ENCODE results near the gene DOCK10.

The DOCK10 gene

DNA sequence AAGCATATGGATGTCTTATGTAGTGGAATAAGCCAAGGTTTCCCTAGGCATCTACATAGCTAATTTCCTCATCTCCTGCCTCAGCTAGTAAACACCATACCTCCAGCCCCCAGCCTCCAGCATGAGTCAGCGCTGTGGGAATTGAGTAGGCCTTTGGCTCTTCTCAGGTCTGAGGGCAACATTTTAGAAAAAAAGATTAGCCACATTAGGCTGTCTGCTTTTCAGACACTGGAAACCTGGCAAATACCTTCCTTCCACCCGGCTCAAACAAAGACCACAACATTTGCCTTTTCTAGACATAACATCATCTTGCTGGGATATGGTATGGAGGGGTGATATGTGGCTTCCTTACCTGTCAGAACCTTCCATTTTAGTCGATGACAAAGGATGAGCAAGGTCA is 320.0 kb downstream of the DOCK10 start:
- H3K27me3 ChIP-seq (replicated peaks; ENCODE audit: control insufficient read depth, insufficient read depth, low read length): no peaks in the 10 kb centered on the region
- no peak overlapping the region for H3K4me3 ChIP-seq (replicated peaks; ENCODE audit: low read depth, low read length)
- TF ChIP-seq, protein P1, sequence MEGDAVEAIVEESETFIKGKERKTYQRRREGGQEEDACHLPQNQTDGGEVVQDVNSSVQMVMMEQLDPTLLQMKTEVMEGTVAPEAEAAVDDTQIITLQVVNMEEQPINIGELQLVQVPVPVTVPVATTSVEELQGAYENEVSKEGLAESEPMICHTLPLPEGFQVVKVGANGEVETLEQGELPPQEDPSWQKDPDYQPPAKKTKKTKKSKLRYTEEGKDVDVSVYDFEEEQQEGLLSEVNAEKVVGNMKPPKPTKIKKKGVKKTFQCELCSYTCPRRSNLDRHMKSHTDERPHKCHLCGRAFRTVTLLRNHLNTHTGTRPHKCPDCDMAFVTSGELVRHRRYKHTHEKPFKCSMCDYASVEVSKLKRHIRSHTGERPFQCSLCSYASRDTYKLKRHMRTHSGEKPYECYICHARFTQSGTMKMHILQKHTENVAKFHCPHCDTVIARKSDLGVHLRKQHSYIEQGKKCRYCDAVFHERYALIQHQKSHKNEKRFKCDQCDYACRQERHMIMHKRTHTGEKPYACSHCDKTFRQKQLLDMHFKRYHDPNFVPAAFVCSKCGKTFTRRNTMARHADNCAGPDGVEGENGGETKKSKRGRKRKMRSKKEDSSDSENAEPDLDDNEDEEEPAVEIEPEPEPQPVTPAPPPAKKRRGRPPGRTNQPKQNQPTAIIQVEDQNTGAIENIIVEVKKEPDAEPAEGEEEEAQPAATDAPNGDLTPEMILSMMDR (IDR thresholded peaks at IDR 0.05; ENCODE audit: insufficient read depth, low read length, poor library complexity, severe bottlenecking): no peak
- no peaks in the 10 kb centered on the region for H3K36me3 ChIP-seq (ENCODE audit: control insufficient read depth, insufficient read depth, low read length)
- no peak for DNase-seq (ENCODE audit: extremely low read depth, insufficient read length)

DNA sequence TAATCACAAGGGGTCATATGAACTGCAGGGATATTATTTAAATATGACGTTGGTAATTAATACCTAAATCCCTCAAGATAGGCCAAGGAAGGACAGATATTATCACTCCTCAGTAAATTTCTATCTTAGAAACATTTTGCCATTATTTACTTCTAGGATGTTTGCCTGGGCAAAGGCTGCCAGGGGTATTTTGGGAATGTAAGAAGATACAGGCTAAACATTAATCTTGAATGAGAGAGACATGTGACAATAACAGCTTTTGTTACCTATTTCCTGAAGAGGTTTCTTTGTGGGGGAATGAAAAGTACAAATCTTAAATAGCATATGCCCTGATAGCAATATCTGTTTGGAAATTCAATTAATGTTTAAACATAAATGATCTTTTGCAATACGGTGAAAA is 325.3 kb downstream of the DOCK10 start:
- Histone ChIP-seq H3K4me3 (replicated peaks; ENCODE audit: low read depth, low read length) (no peak overlapping the region), H3K36me3 (ENCODE audit: control insufficient read depth, insufficient read depth, low read length) (no peaks in the 10 kb centered on the region), H3K27me3 (replicated peaks; ENCODE audit: control insufficient read depth, insufficient read depth, low read length) (no peaks in the 10 kb centered on the region)
- TF ChIP-seq, protein P1 (IDR thresholded peaks at IDR 0.05; ENCODE audit: insufficient read depth, low read length, poor library complexity, severe bottlenecking): no peak
- DNase-seq (ENCODE audit: extremely low read depth, insufficient read length): no peak

DNA sequence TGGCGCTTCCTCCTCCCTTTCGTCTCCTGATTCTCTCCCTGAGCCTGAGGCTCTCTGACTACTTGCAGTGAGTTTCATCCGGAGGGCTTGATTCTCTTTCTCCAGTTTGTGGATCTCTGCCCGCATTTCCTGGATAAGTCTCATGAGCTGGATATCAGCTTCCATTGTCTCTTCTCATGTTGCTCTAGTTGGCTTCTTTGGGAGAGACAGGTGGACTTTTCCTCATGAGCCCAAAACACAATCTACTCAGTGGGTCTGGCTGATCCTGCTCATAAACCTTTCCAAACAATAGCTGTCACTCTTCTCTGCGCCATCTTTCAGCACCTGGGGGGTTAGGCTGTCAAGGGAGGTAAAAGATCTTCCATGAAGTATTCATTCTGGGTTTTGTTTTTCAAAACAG is 326.1 kb downstream of the DOCK10 start, which contains the start of gene CCDC195:
TSS of gene CCDC195 (minus strand) at position 165 of the 400 bp plus-strand sequence. CDS start at position 165, 0 bp downstream.
- Histone ChIP-seq H3K36me3 (ENCODE audit: control insufficient read depth, insufficient read depth, low read length) (no peaks in the 10 kb centered on the region), H3K4me3 (replicated peaks; ENCODE audit: low read depth, low read length) (no peak within 1 kb of the TSS), H3K27me3 (replicated peaks; ENCODE audit: control insufficient read depth, insufficient read depth, low read length) (no peaks in the 10 kb centered on the region; the same call in 1 of the 2 replicates)
- TF ChIP-seq, protein P1 (IDR thresholded peaks at IDR 0.05; ENCODE audit: insufficient read depth, low read length, poor library complexity, severe bottlenecking): no peak
- DNase-seq (ENCODE audit: extremely low read depth, insufficient read length): no peak
